Thyroid gland (tissue), 4 donors: Measurements from ENCODE around the gene NCAPH2. TPM values are rescaled to one million over a fixed set of nuclear protein-coding genes. Genes with fewer than 3 reads are reported as not detected.

ENCODE experiments used
- DNase-seq, 2 donors: peaks; one replicate each; pipeline ENCODE4 v3.0.0-alpha.2; 2019
- H3K27ac ChIP-seq, 3 donors: fragments of 200-600 bp; sonication (generic); 1 replicate in 2 of 3; 2 replicates in 1 of 3; pipeline ENCODE4 v1.5.1; 2016 to 2019; ENCODE audit warnings: mild to moderate bottlenecking in 1 of 3, moderate library complexity in 1 of 3
- H3K27me3 ChIP-seq: fragments of 200-600 bp; sonication (generic); one replicate; pipeline ENCODE4 v1.5.1; 2019
- H3K36me3 ChIP-seq, 2 donors: fragments of 200-600 bp; sonication (generic); one replicate each; pipeline ENCODE4 v1.5.1; 2016 to 2019
- H3K4me1 ChIP-seq, 2 donors: fragments of 200-600 bp; sonication (generic); one replicate each; pipeline ENCODE4 v1.5.1; 2017 to 2019
- H3K4me3 ChIP-seq, 3 donors: fragments of 200-600 bp; sonication (generic); replicated peaks in 1 of 3; 1 replicate in 2 of 3; 2 replicates in 1 of 3; pipeline ENCODE4 v1.5.1; 2016; ENCODE audit warnings: mild to moderate bottlenecking in 1 of 3
- H3K9me3 ChIP-seq: fragments of 200-600 bp; sonication (generic); one replicate; pipeline ENCODE4 v1.5.1; 2017
- CTCF ChIP-seq, 6 experiments: fragments of 200-600 bp in 3 of 6; fragments of 450-650 bp in 3 of 6; sonication (generic) in 3 of 6; IDR thresholded peaks; one replicate each; pipeline ENCODE4 v1.5.1; 2016 to 2019; ENCODE audit warnings: antibody characterized with exemption in 6 of 6, mild to moderate bottlenecking in 2 of 6, inconsistent platforms in 1 of 6, moderate library complexity in 1 of 6
- POLR2A ChIP-seq, 2 donors: fragments of 450-650 bp; IDR thresholded peaks; one replicate each; pipeline ENCODE4 v1.6.1; 2017; ENCODE audit warnings: antibody characterized with exemption in 2 of 2, mild to moderate bottlenecking in 2 of 2, moderate library complexity in 1 of 2
- WGBS, 2 donors: methylation state at CpG; one replicate each; pipeline ENCODE4 v1.1.5; 2017; 5-methylcytosine and 5-hydroxymethylcytosine counted together
- intact Hi-C: fragments of 100-400 bp; cut with DNase I; formaldehyde crosslinking; loops from one replicate; pipeline ENCODE4 v1.15.1; 2023
- total RNA-seq, 4 donors: library from RNA; depleted of rRNA; stranded (reverse); fragments of >200 nt; gene quantifications; one replicate each; pipeline ENCODE4 v1.2.3, GENCODE V29; 2016

Gene NCAPH2
- total RNA-seq, 4 donors from 2014 or later = 39.6 to 47.5 (median 43.1) TPM

- WGBS, 2 donors = 90 to 91% methylated on average over 11 of the region's 11 CpGs
- Histone ChIP-seq H3K36me3 (peaks cover 0 to 4% of the 10 kb centered on the region in 2 donors), H3K9me3 (no peaks in the 10 kb centered on the region), H3K27ac (peak overlapping the region in 1 of 3 donors; percentile 70), H3K4me3 (no peak overlapping the region), H3K4me1 (peaks cover 15 to 16% of the 10 kb centered on the region in 2 donors), H3K27me3 (no peaks in the 10 kb centered on the region)
- DNase-seq = no peak
- TF ChIP-seq POLR2A (IDR thresholded peaks at IDR 0.05) = no peak
- no peak for TF ChIP-seq CTCF (IDR thresholded peaks at IDR 0.05)
- intact Hi-C loops = no loop called here
These were observed 56.3 kb downstream of the NCAPH2 start for GRCh38 chr22:50564289-50564688.

GRCh38 chr22:50567721-50568252 lies 59.8 kb downstream of the NCAPH2 start:
- no peak for DNase-seq
- no peaks in the 10 kb centered on the region for H3K9me3 ChIP-seq
- H3K4me1 ChIP-seq = peaks cover 25 to 34% of the 10 kb centered on the region in 2 donors
- no peak overlapping the region for H3K27ac ChIP-seq
- peaks cover 5 to 11% of the 10 kb centered on the region in 2 donors for H3K36me3 ChIP-seq
- intact Hi-C loops = no loop called here
- H3K27me3 ChIP-seq = no peaks in the 10 kb centered on the region
- TF ChIP-seq CTCF (IDR thresholded peaks at IDR 0.05) (no peak), POLR2A (IDR thresholded peaks at IDR 0.05) (no peak)
- 91 to 92% methylated on average over 7 of the region's 7 CpGs for WGBS, 2 donors
- no peak overlapping the region for H3K4me3 ChIP-seq

DNA sequence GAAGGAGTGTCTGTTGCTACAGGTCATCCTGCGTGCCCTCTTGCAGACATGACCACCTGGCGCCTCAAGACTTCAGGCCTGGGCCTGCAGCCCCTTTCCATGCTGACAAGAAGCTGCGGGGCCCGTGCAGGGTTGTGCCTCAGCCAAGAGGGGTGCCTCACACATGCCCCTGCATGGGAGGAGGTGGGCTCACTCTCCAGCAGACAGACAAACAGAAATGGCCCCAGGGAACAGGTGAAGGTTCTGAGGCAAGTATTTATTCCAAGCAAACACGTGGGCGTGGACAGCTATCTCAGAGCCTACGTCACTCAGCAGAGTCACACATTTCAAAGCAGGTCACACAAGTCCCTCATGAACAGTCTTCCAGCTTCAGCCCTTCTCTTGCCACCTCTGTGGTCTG lies 60.6 kb downstream of the NCAPH2 start:
- Histone ChIP-seq H3K36me3 (peaks cover 5 to 11% of the 10 kb centered on the region in 2 donors), H3K4me3 (no peak overlapping the region), H3K27me3 (no peaks in the 10 kb centered on the region), H3K27ac (peak overlapping the region in 1 of 3 donors; percentile 47), H3K4me1 (peaks cover 18 to 29% of the 10 kb centered on the region in 2 donors), H3K9me3 (no peaks in the 10 kb centered on the region)
- DNase-seq = no peak
- intact Hi-C loops = no loop called here
- 86 to 91% methylated on average over 7 of the region's 7 CpGs for WGBS, 2 donors
- TF ChIP-seq CTCF (IDR thresholded peaks at IDR 0.05) (no peak), POLR2A (IDR thresholded peaks at IDR 0.05) (no peak)

GRCh38 chr22:50569041-50569459 lies 61.0 kb downstream of the NCAPH2 start:
- TF ChIP-seq CTCF (IDR thresholded peaks at IDR 0.05) (no peak), POLR2A (IDR thresholded peaks at IDR 0.05) (no peak)
- no peak for DNase-seq
- peaks cover 14 to 26% of the 10 kb centered on the region in 2 donors for H3K4me1 ChIP-seq
- no peak overlapping the region for H3K4me3 ChIP-seq
- no peaks in the 10 kb centered on the region for H3K27me3 ChIP-seq
- peak overlapping the region in 2 of 3 donors; percentile 47 for H3K27ac ChIP-seq
- H3K9me3 ChIP-seq = no peaks in the 10 kb centered on the region
- peaks cover 5 to 11% of the 10 kb centered on the region in 2 donors for H3K36me3 ChIP-seq
- WGBS, 2 donors = 86% methylated on average over 8 of the region's 8 CpGs
- intact Hi-C loops = no loop called here

GRCh38 chr22:50569896-50570535 lies 62.0 kb downstream of the NCAPH2 start:
- Histone ChIP-seq H3K9me3 (no peaks in the 10 kb centered on the region), H3K4me1 (peaks cover 14 to 22% of the 10 kb centered on the region in 2 donors), H3K27ac (peak overlapping the region in 2 of 3 donors; percentile 47 to 56), H3K27me3 (no peaks in the 10 kb centered on the region), H3K4me3 (no peak overlapping the region), H3K36me3 (peaks cover 5 to 11% of the 10 kb centered on the region in 2 donors)
- TF ChIP-seq POLR2A (IDR thresholded peaks at IDR 0.05) = peak in 1 of 2 donors; percentile 41
- TF ChIP-seq CTCF (IDR thresholded peaks at IDR 0.05) = no peak
- WGBS, 2 donors = 71 to 75% methylated on average over 10 to 12 of the region's 13 CpGs
- intact Hi-C loops = no loop called here
- peak; percentile 71 to 82 for DNase-seq
